AG04450 (cell line): Measurements from ENCODE around the gene PIK3CB. TPM values are rescaled to one million over a fixed set of nuclear protein-coding genes. Genes with fewer than 3 reads are reported as not detected.
"Not testable (repeated sequence)": the region's sequence is repeated elsewhere in the genome, so short reads cannot be mapped to it uniquely, and the experiment has no call there.

ENCODE experiments used
- CTCF ChIA-PET: fragments of 300-600, 350-600 bp; formaldehyde crosslinking; extraction: SDS; loops from one replicate; lab custom pipeline; 2022; ENCODE audit warnings: antibody characterized with exemption, inconsistent platforms; lab: Charles Lee
- POLR2A ChIA-PET: fragments of 350-600 bp; formaldehyde crosslinking; extraction: SDS; loops from one replicate; lab custom pipeline; 2021; ENCODE audit warnings: antibody characterized with exemption, inconsistent platforms; lab: Yijun Ruan, JAX
- DNase-seq: peaks from one replicate; pipeline ENCODE4 v3.0.0-alpha.2; 2011; ENCODE audit warnings: low read depth, low spot score
- H3K27ac ChIP-seq: one replicate; pipeline ENCODE4 v1.5.1; 2012; ENCODE audit warnings: low read depth, low read length, control low read depth
- H3K27me3 ChIP-seq: one replicate; pipeline ENCODE4 v1.6.0; 2012; ENCODE audit warnings: low read length; ENCODE audit not compliant: control insufficient read depth, insufficient read depth
- H3K4me3 ChIP-seq: 2 replicates; pipeline ENCODE4 v1.5.1; 2011; ENCODE audit warnings: mild to moderate bottlenecking, low read depth, low read length, control low read depth
- H3K9me3 ChIP-seq: 2 replicates; pipeline ENCODE4 v1.5.1; 2012; ENCODE audit warnings: low read length; ENCODE audit not compliant: control insufficient read depth, insufficient read depth
- polyA plus RNA-seq: library from polyadenylated mRNA; depleted of rRNA; stranded (reverse); fragments of >200 nt; gene quantifications from 2 replicates; pipeline ENCODE4 v1.2.3, GENCODE V29; 2011
- TF ChIP-seq, protein P1 (sequence below): IDR thresholded peaks from 2 replicates; pipeline ENCODE4 v1.5.1; 2011; ENCODE audit warnings: low read depth, low read length, control low read depth, inconsistent platforms

PIK3CB gene
- polyA plus RNA-seq, 1 experiment, result 13.8 TPM

DNA sequence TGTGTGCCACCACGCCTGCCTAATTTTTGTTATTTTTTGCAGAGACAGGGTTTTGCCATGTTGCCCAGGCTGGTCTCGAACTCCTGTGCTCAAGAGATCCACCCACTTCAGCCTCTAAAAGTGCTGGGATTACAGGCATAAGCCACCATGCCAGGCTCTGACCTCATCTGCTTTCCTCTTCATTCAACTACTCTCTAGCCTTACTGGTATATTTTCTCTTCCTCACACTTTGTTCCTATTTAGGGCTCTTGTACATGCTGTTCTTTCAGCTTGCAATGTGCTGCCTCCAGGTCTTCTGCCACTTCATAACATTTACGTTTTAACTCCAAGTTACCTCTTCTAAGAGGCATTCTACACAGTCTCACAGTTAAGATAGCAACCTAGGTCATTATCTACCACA is 34.9 kb downstream of the PIK3CB start:
- DNase-seq, result no peak
- Histone ChIP-seq H3K9me3 (no peaks in the 10 kb centered on the region), H3K27me3 (no peaks in the 10 kb centered on the region), H3K4me3 (no peak overlapping the region), H3K27ac (no peak overlapping the region)
- ChIA-PET POLR2A (no interaction called here), CTCF (no interaction called here)
- TF ChIP-seq, protein P1, sequence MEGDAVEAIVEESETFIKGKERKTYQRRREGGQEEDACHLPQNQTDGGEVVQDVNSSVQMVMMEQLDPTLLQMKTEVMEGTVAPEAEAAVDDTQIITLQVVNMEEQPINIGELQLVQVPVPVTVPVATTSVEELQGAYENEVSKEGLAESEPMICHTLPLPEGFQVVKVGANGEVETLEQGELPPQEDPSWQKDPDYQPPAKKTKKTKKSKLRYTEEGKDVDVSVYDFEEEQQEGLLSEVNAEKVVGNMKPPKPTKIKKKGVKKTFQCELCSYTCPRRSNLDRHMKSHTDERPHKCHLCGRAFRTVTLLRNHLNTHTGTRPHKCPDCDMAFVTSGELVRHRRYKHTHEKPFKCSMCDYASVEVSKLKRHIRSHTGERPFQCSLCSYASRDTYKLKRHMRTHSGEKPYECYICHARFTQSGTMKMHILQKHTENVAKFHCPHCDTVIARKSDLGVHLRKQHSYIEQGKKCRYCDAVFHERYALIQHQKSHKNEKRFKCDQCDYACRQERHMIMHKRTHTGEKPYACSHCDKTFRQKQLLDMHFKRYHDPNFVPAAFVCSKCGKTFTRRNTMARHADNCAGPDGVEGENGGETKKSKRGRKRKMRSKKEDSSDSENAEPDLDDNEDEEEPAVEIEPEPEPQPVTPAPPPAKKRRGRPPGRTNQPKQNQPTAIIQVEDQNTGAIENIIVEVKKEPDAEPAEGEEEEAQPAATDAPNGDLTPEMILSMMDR, result no peak

DNA sequence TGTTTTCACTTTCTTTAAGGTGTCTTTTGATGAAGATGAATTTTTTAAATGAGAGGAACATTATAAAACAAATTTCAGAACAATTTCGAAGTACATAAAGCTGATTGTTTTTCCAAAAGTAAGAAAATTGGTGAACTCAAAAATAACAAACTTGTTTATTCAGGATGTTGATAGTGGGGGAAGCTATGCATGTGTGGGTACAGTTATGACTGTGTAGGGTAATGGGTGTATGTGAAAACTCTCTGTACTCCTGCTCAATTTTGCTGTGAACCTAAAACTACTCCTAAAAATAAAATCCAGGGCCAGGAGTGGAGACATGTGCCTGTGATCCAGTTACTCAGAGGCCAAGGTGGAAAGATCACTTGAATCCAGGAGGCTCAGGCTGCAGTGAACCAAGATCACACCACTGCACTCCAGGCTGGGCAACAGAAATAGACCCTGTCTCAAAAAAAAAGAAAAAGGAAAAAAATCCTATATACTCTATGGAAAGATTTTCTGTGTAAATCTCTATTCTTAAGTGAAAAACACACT is 37.2 kb downstream of the PIK3CB start:
- Histone ChIP-seq H3K4me3 (no peak overlapping the region), H3K27me3 (no peaks in the 10 kb centered on the region), H3K9me3 (no peaks in the 10 kb centered on the region), H3K27ac (no peak overlapping the region)
- CTCF ChIA-PET, result interaction anchor here (1.0 to 3.0 kb wide), 3 partner anchors 10 to 126 kb away, joined by 4 to 15 read pairs (median 7); no protein-coding TSS in a partner anchor
- TF ChIP-seq, protein P1, result no peak
- no peak for DNase-seq
- POLR2A ChIA-PET, result no interaction called here

DNA sequence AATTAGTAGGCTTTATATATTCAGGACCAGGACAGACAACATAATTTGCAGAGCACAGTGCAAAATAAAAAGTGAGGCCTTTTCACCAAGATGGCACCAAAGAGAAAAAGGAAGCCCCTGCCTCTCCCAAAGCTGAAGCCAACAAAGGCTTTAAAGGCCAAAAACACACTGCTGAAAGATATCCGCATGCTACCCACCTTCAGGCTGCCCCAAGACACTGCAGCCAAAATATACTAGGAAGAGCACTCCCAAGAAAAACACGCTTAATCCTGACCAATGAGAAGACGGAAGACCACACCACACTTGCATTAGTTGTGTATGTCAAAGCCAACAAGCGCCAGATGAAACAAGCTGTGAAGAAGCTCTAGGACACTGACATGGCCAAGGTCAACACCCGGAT is 38.0 kb downstream of the PIK3CB start:
- no peaks in the 10 kb centered on the region for H3K27me3 ChIP-seq
- DNase-seq, result no peak
- POLR2A ChIA-PET, result no interaction called here
- no peak overlapping the region for H3K4me3 ChIP-seq
- TF ChIP-seq, protein P1, result no peak
- CTCF ChIA-PET, result interaction anchor here (1.0 to 3.0 kb wide), 3 partner anchors 9 to 127 kb away, joined by 4 to 15 read pairs (median 7); no protein-coding TSS in a partner anchor
- no peak overlapping the region for H3K27ac ChIP-seq
- no peaks in the 10 kb centered on the region for H3K9me3 ChIP-seq

DNA sequence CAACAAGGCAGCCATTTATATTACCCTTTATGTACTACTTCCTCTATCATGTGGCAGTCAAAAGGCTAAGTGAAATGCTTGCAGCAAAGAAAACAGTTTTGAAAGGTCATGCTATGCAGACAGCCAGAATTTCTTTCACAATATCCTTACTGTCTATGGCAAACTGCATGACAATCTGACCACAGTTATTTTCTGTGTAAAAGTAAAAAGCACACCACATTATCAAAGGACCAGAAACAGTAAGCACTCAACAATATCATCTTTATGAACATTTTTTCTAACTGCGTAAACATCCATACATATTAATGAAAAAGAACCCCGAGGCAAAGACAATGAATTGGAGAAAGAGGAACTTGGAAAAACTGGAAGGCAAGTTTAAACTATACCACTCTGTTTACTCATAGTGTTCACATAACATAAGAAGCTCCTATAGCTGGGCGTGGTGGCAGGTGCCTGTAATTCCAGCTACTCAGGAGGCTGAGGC is 47.9 kb downstream of the PIK3CB start:
- POLR2A ChIA-PET, result interaction anchor here (1.0 kb wide), 1 partner anchor 23 kb away, joined by 4 read pairs; no protein-coding TSS in a partner anchor
- TF ChIP-seq, protein P1, result no peak
- no peak overlapping the region for H3K4me3 ChIP-seq

DNA sequence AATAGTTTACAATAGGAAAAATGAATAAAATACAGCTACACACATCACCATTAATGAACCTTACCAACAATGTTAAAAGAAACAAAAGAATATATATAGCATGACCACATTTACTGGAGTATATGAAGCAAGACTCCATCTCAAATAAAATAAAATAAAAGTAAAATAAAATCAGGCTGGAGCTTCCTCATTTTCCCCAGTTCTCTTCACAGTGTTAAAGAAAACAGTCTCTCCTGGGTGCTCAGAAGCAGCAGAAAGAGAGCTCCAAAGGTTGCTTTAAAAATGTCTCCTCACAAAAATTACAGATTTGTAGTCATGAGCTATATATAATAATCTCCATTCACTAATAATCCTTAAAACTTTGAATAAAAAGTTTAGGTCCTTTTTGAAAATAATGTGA is 48.8 kb downstream of the PIK3CB start:
- H3K9me3 ChIP-seq, result peaks cover 8% of the 10 kb centered on the region; the same call in 1 of the 2 replicates
- TF ChIP-seq, protein P1, result no peak
- POLR2A ChIA-PET, result no interaction called here
- H3K27ac ChIP-seq, result no peak overlapping the region
- no peak overlapping the region for H3K4me3 ChIP-seq
- no peak for DNase-seq
- CTCF ChIA-PET, result interaction anchor here (0.5 to 1.2 kb wide), 4 partner anchors 130 to 307 kb away, joined by 3 to 5 read pairs (median 3); partner anchors contain the start of gene CEP70
- H3K27me3 ChIP-seq, result no peaks in the 10 kb centered on the region

More for the DNA sequence above, 47.9 kb downstream of the PIK3CB start:
- CTCF ChIA-PET, result interaction anchor here (0.7 to 1.2 kb wide), 6 partner anchors 10 to 307 kb away, joined by 3 to 7 read pairs (median 4); no protein-coding TSS in a partner anchor
- no peak overlapping the region for H3K27ac ChIP-seq
- DNase-seq, result no peak
- H3K9me3 ChIP-seq, result peaks cover 8% of the 10 kb centered on the region; the same call in 1 of the 2 replicates
- H3K27me3 ChIP-seq, result no peaks in the 10 kb centered on the region

DNA sequence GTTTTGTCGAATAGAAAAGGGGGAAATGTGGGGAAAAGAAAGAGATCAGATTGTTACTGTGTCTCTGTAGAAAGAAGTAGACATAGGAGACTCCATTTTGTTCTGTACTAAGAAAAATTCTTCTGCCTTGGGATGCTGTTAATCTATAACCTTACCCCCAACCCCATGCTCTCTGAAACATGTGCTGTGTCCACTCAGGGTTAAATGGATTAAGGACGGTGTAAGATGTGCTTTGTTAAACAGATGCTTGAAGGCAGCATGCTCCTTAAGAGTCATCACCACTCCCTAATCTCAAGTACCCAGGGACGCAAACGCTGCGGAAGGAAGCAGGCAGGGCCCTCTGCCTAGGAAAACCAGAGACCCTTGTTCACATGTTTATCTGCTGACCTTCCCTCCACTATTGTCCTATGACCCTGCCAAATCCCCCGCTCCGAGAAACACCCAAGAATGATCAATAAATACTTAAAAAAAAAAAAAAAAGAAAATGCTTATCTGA is 49.3 kb downstream of the PIK3CB start:
- DNase-seq, POLR2A ChIA-PET, H3K9me3 ChIP-seq, H3K27me3 ChIP-seq, H3K27ac ChIP-seq, H3K4me3 ChIP-seq: not testable (repeated sequence)
- CTCF ChIA-PET, result interaction anchor here (0.9 to 1.2 kb wide), 2 partner anchors 130 to 191 kb away, joined by 3 to 5 read pairs; partner anchors contain the start of gene CEP70
